Hepatic stellate cell (primary cell): Measurements from ENCODE around the gene ALG12.
"Not testable (repeated sequence)": the region's sequence is repeated elsewhere in the genome, so short reads cannot be mapped to it uniquely, and the experiment has no call there.

Source experiments
- DNase-seq: peaks from one replicate; pipeline ENCODE4 v3.0.0; 2011; ENCODE audit warnings: low spot score

Gene ALG12

DNA sequence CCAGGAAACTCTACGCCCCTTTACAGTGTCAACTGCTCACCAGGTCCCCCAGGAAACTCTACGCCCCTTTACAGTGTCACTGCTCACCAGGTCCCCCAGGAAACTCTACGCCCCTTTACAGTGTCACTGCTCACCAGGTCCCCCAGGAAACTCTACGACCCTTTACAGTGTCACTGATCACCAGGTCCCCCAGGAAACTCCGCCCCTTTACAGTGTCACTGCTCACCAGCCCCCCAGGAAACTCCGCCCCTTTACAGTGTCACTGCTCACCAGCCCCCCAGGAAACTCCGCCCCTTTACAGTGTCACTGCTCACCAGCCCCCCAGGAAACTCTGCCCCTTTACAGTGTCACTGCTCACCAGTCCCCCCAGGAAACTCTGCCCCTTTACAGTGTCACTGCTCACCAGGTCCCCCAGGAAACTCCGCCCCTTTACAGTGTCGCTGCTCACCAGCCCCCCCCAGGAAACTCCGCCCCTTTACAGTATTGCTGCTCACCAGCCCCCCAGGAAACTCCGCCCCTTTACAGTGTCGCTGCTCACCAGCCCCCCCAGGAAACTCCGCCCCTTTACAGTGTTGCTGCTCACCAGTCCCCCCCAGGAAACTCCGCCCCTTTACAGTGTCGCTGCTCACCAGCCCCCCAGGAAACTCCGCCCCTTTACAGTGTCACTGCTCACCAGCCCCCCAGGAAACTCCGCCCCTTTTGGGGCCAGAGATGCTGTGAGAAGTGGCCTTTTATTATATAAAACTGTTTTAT lies 27.0 kb upstream of the ALG12 start:
- not testable (repeated sequence) for DNase-seq

GRCh38 chr22:49944399-49944891 lies 26.2 kb upstream of the ALG12 start:
- no peak for DNase-seq

- no peak for DNase-seq
These were observed 25.6 kb upstream of the ALG12 start for GRCh38 chr22:49943771-49944398.

- no peak for DNase-seq
These were observed 25.1 kb upstream of the ALG12 start for GRCh38 chr22:49943405-49943765.

DNA sequence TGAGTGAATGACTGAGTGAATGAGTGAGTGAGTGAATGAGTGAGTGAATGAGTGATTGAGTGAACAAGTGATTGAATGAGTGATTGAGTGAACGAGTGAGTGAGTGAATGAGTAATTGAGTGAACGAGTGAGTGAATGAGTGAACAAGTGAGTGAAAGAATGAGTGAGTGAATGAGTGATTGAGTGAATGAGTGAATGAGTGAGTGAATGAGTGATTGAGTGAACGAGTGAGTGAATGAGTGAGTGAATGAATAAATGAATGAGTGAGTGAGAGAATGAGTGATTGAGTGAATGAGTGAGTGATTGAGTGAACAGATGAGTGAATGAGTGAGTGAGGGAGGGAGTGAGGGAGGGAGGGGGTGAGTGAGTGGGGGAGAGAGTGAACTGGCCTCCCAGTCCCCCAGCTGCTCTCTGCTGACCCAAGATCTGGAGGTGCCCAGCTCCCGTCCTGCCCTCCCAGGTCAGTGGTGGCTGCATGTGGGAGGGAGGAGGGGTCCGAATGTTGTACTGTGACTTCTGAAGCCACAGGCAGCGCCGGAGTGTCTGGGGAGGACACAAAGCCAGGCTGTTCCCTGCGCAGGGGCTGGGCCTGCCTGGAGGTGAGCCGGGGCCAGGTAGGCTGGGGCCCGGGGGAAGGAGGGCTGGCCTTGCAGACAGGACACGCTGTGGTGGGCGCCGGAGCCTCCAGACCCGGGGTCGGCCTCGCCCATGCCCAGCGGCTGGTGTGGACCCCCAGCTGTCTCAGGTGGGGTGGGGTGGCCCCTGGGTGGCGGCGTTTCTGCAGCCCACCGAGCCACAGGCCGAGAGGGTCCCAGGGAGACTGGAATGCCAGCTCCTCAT lies 24.5 kb upstream of the ALG12 start:
- DNase-seq: no peak

GRCh38 chr22:49941507-49942316 lies 23.5 kb upstream of the ALG12 start:
- DNase-seq: no peak

- no peak for DNase-seq
These were observed 20.4 kb upstream of the ALG12 start for GRCh38 chr22:49938565-49939136.

GRCh38 chr22:49937758-49938564 lies 19.7 kb upstream of the ALG12 start:
- DNase-seq: no peak

GRCh38 chr22:49936973-49937757 lies 18.9 kb upstream of the ALG12 start:
- no peak for DNase-seq

DNA sequence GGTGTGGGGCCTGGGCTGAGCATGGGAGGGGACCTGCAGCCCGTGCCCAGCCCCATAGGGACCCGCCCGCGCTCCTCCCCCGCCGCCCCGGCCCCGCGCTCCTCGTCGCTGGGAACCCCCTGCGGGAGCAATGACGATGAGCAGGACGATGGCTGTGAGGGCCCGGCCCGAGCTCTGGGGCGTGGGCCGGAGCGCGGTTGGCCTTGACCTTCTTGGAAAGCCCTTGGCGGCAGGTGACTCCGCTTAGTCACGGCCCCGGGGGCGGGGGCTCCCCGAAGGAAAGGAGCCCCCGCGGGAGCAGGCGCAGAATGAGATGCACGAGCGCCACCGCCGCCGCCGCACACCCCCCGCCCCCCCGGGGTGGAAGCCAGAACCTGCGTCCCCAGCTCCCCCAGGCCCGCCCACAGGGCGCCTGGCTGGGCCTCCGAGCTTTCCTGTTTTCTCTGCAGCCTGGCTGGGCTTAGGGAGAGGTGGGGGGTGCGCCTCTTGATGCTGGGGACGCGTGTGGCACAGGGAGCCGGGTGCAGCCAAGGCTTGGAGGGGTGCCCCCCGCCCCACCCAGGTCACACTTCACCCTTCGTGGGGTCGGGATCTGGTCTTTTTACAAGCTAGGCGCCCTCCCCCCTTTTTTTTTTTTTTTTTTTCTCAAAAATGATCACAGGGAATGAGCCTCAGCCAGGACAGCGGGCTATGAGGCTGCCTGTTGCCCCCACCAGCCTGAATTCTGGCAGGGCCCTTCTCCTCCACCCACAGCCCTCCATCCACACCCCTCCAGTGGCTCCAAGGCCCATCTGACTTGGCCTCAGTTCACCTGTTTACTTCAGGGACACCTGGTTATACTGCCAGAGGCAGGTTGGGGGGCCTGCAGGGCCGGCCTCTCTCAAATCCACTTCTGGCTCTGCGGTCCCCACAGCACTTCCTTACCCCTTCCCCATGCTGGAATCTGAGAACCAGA lies 18.1 kb upstream of the ALG12 start:
- peak; percentile 78 for DNase-seq

DNA sequence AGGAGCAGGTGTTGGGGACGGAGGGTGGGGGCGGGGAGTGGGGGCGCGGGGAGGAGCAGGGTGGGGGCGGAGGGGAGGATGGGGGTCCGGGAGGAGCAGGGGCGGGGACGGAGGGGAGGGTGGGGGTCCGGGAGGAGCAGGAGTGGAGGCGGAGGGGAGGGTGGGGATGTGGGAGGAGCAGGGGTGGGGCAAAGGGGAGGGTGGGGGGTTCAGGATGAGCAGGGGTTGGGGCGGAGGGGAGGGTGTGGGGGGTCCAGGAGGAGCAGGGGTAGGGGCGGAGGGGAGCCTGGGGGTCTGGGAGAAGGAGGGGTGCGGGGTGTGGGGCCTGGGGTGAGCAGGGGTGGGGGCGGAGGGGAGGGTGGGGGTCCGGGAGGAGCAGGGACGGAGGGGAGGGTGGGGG lies 17.3 kb upstream of the ALG12 start:
- no peak for DNase-seq

GRCh38 chr22:49934891-49935557 lies 16.8 kb upstream of the ALG12 start:
- DNase-seq: peak; percentile 61

DNA sequence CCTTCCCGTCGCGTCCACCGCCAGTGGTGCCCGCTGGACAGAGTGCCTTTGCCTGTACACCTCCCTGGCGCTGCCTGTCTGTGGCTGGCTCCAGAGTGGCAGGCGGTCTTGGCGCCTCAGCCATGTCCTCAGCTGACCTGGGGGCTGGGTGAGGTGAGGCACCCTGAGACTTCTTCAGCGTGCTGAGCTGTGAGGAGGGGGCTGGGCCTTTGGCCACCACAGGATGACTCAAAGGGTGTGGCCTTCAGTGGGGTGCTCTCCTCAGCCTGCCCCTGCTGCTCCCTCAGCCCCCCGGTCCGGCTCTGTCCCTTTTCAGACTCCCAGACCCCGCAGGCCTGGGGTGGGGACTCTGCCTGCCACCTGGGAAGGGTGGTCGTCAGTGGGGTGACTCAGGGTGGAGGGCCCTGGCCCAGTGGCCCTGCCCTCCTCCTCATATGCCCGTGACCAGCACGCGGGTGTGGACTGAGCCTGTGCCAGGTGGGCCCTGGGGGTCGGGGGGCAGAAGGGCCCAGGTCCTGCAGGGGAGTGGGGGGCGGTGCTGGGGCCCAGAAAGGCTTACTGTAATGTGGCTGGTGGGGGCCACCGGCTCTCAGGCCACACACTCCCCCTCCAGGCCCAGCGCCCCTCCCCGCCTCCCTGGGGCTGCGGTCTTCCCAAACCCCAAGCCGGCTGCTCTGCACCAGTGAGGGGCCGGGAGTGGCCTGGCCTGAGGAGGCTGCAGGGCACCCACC lies 16.1 kb upstream of the ALG12 start:
- DNase-seq: no peak

- no peak for DNase-seq
These were observed 15.3 kb upstream of the ALG12 start for GRCh38 chr22:49933236-49934159.

DNA sequence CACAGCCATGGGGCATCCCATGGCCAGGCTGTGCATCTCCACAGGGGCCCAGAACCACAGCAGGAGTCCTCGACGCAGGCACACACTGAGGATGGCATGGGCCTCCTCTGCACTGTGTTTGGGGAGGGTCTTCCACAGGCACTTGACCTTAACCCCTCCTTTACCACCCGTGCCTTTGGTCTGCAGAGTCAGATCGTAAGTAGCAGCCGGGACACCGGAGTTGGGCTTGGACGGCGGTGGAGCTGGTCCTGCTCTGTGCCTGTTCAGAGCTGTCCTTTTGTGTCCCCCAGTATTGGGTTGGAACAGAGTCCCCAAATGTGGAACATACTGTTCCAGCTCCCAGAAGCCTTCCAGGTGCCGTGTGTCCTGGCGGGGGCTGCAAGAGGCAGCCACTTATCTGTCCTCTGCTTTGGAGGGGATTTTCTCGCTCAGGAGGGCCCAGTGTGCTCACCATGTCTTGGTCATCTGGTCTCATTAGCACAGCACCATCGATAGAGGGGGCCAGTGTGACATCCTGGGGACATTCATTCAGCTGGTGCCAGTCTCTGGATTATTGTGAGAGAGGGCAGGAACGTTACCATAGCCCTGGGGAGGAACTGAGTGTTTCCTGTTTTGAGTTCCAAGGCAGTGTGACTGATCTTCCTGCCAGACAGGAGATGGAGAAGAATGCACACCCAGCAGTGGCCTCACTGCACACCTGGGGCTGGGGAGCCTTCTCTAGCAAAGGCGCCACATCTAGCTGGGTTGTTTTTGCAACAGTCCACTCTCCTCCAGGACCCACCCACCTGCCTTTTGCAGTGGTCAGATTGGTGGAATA lies 12.6 kb upstream of the ALG12 start:
- DNase-seq: peak; percentile 82
